ENCODE measurements around the gene ZNF681.
"Not testable (repeated sequence)": the region's sequence is repeated elsewhere in the genome, so short reads cannot be mapped to it uniquely, and the experiment has no call there.

ZNF681 gene

GRCh38 chr19:23692937-23693336 is 65.8 kb downstream of the ZNF681 start:
- not testable (repeated sequence) for DNase-seq (ENCODE audit: low read depth in 2 of 2)

Measured in stimulated activated CD8-positive, alpha-beta memory T cell treated with anti-CD3 and anti-CD28 coated beads, Interleukin-7, amount 100 ng/mL, for 1 hour (primary cell).